ENCODE data around the gene ZDHHC6.
"Not testable (repeated sequence)": the region's sequence is repeated elsewhere in the genome, so short reads cannot be mapped to it uniquely, and the experiment has no call there.

ZDHHC6 gene, protein sequence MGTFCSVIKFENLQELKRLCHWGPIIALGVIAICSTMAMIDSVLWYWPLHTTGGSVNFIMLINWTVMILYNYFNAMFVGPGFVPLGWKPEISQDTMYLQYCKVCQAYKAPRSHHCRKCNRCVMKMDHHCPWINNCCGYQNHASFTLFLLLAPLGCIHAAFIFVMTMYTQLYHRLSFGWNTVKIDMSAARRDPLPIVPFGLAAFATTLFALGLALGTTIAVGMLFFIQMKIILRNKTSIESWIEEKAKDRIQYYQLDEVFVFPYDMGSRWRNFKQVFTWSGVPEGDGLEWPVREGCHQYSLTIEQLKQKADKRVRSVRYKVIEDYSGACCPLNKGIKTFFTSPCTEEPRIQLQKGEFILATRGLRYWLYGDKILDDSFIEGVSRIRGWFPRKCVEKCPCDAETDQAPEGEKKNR

DNA sequence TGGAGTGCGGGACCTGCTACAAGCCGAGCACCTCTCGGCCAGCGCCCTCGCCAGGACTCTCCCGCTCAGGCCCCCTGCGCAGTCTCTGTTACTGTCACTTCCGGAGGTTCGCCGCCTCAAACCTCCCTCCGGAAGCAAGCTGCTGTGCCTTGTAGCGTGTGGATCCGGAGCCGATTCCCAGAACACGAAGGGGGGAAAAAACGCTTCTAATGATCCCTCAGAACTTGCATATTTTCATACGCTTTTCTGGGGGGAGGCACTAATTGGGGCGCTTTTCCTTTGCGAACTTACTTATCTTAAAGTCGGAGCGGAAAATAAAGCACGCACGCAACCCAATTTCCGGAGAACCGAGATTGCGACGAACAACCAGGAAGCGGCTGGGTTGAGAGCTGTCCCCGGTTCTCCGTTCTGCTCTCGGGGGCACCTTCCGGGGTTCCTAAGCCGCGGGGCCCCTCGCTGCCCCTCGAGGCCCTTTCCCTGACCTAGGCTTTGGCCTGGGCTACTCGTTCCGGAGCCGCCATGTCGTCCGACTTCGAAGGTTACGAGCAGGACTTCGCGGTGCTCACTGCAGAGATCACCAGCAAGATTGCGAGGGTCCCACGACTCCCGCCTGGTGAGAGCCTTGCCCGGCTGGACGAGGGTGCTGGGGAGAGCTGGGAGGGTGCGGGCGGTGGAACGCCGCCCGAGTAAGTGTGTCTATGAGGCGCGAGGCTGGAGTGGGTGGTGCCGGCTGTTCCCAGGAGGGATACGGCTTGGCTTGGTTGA, at the start of gene ZDHHC6, which contains the start of gene VTI1A:
TSS of gene ZDHHC6 (minus strand) at position 60 of the 765 bp plus-strand sequence. CDS start 1,478 bp downstream, outside the sequence.
TSS of gene VTI1A (plus strand) at position 361 of the 765 bp plus-strand sequence. CDS start at position 520, 159 bp downstream.
- DNase-seq, result peak; percentile 85

- no peak for DNase-seq
These were observed 46.0 kb upstream of the ZDHHC6 start for GRCh38 chr10:112492736-112493135.

GRCh38 chr10:112491144-112491543, 44.4 kb upstream of the ZDHHC6 start:
- no peak for DNase-seq

DNA sequence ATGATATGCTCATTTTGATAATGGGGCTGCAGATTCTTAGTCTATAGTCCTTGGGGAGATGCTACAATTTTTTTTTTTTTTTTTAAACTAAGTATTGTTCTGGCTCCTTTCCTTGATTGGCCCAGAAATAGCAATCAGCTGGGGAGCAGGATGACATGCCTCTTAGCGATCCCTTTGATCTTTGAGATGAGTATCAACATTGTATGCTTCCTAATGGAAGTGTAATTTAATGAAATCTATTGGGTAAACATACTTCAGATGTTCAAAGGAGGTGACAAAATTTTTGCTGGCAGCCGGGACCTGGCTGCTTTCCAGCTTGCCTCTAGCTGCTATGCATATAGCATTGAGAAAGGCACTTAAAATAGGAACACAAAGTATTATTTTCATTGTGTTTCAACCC, 43.8 kb upstream of the ZDHHC6 start:
- DNase-seq, result peak; percentile 77

DNA sequence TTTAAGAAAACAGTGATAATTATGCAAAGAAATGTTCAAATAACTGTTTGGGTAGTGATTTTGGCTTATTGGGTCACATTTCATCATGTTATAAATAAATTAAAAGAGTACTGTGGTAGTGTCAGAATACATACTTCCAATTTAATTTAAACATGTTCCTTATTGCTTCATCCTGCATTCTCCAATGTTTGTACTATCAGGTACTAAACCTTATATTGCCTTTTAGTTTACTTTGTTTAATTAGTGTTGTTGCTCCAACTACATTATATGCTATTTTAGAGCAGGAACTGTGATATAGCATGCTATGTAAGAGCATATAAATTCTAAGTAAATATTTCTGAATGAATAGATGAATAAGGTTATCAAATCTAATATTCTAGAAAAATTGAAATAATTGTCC, 41.2 kb upstream of the ZDHHC6 start:
- DNase-seq, result no peak

- DNase-seq, result no peak
These were observed 37.7 kb upstream of the ZDHHC6 start for GRCh38 chr10:112484399-112484798.

DNA sequence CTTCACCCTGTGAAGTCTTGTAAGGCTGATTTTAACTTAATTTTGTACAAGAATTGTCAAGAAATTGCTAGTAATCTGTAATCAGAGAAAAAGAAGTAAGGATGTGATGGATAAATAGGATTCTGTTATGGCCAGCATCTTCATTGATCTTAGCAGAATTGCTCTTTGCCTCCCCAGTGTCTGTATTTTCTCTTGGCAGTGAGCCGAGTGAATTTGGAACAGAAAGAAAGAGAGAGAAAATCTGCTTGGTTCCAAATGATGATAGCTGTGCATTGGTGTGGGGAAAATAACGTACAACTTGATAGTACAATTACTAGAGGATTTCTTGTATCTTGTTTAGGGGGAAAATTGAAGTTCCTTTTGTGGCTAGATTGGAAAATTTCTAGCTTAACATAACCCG, 34.9 kb upstream of the ZDHHC6 start:
- DNase-seq, result no peak

DNA sequence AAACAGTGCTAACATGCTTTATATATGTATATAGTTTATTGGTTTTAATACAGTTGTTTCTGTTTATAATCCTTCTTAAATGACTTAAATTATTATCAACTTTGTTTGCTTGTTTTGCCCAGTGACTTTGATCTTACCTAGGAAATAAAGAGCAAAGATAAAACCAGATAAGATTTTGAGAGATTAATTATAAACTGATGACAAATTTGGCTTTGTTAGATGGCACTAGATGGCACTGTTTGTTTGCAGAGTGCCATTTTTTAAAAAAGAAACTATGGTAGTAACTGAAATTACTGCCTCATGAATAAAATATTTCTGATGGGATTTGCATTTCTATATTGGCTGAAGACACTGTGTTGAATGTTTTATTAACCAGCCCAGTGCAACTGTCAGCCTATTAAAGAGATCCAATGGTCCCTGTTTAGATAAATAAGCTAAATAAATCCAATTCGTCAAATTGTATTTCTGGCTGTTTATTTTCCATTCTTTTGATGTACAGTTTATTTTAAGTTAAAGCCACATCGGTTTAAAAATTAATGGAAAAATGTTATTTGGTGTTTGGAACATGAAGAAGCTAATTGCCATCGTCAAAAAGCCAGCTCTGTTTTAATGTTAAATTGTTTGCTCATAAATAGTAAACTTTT, 29.0 kb upstream of the ZDHHC6 start:
- DNase-seq, result no peak

DNA sequence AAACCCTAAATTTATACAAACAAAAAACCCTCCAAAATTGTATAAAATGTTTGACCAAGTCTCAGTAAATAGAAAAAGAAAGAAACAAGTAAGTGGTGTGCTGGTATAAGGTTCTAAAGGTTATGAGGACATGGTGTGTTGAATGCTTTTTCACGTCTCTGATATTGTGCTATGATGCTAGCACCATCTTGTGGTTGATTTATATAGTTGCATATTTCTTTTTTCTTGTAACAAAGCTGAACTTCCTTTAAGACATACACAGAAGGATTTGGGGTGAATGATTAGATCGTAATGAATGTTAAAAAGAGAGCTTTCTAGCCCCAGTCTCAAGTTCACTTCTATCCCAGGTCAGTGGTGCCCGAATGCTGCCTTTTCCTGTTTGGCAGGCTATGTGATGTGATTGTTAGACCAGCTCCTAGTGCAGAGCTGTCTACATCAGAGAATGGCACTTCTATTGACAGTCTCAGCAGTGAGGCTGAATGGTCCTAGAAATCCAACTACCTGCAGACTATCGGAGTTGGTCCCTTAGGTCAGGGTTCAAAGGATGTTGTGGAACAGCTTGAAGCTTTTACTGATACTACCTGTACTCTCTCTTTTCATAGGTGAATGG, 25.3 kb upstream of the ZDHHC6 start:
- peak; percentile 42 for DNase-seq

DNA sequence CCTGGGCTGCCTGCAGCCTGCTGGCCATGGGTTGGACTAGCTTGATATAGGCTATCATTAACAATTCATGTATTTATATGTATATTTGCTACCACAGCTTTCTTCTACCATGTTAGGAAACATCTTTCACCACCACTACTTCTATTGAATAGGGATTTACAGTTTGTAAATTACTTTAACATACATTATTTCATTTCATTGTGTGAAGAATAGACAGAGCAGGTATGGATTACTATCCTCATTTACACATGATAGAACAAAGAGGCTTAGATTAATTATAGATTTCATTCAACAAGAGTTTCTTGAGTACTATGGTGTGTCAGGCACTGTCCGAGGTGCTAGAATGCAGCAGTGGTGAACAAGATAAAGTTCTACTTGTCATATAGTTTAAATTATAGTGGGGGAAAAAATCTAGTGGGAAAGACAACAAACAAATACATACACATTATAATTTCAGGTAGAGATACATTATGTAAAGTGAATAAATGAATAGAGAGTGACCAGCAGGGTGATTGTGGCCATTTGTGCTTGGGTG, 20.9 kb upstream of the ZDHHC6 start:
- DNase-seq, result no peak

GRCh38 chr10:112466802-112467201, 20.1 kb upstream of the ZDHHC6 start:
- no peak for DNase-seq

DNA sequence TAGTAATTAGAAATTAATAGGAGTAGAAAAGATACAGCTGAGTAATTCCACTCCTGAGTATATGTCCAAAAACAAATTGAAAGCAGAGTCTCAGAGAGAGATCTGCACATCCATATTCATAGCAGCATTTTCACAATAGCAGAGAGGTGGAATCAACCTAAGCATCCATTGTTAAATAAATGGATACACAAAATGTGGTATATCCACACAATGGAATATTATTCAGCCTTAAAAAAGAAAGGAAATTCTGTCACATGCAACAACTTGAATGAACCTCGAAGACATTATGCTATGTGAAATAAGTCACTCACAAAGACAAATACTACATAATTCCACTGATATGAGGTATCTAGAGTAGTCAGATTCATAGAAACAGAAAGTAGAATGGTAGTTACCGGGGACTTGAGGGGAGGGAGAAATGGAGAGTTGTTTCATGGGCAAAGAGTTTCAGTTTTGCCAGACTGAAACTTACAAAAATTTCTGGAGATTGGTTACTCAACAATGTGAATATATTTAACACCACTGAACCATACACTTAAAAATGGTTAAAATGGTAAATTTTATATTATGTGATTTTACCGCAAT, 18.7 kb upstream of the ZDHHC6 start:
- DNase-seq, result no peak

- DNase-seq, result not testable (repeated sequence)
These were observed 17.4 kb upstream of the ZDHHC6 start for GRCh38 chr10:112464074-112464473.

- no peak for DNase-seq
These were observed 14.5 kb upstream of the ZDHHC6 start for GRCh38 chr10:112461029-112461887.

DNA sequence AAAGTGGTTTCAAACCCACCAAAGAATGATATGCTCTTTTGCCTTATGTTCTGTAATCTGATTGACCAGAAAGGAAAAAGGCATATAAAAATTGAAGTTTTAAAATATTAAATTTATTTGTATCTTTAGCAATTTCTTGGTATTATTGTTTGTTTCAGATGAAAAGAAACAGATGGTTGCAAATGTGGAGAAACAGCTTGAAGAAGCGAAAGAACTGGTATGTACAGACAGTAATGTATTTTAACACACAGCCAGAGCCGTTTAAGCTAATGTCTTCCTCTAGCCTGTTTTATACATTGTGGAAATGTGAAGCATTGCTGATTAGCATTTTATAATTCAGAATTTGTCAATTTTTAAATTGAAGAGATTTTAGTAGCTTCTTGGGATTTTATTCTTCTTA, 13.7 kb upstream of the ZDHHC6 start:
- DNase-seq, result no peak

GRCh38 chr10:112456533-112456932, 9.8 kb upstream of the ZDHHC6 start:
- no peak for DNase-seq

DNA sequence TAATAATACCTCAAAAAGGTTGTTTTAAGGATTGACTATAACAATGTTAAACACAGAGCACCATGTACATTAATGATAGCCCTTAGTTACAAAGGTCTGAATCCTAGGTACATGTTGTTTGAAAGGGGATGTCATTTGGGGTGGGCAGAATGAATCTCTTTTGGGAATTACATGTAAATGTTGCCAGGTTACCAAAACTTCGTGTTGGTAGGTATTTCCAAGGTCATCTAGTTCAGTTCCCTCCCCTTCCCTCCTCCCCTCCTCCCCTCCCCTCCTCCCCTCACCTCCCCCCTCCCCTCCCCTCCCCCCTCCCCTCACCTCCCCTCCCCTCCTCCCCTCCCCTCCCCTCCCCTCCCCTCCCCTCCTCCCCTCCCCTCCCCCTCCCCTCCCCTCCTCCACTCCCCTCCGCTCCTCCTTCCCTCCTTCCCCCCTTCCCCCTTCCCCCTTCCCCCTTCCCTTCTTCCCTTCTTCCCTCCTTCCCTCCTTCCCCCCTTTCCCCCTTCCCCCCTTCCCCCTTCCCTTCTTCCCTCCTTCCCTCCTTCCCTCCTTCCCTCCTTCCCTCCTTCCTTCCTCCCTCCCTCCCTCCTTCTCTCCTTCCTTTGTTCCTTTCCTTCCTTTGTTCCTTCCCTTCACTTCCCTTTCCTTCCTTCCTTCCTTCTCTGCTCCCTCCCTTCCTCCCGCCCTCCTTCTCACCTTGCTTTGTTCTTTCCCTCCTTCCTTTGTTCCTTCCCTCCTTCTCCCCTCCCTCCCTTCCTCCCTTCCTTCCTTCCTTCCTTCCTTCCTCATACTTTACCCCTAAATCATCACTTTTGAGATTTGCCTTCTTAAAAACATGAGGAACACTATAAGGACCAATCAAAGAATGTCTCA, 8.4 kb upstream of the ZDHHC6 start:
- no peak for DNase-seq

DNA sequence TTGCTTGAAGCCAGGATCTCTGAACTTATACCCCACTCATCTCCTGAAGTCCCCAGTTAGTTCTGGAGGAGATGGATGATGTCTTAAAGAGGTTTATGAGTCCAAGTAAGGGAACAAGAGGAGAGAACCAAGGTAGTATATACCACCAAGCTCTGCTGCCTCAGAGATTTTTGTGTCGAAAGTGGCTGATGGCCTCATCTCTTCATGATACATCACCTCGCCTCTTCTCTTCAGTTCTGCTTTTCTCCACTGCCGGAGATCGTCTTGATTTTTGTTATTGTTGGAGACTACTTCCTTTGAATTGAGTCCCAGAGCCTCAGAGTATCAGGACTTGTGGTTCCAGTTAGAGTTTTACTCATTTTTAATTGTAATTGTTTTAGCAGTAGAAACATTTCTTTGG, 2.2 kb upstream of the ZDHHC6 start:
- no peak for DNase-seq

DNA sequence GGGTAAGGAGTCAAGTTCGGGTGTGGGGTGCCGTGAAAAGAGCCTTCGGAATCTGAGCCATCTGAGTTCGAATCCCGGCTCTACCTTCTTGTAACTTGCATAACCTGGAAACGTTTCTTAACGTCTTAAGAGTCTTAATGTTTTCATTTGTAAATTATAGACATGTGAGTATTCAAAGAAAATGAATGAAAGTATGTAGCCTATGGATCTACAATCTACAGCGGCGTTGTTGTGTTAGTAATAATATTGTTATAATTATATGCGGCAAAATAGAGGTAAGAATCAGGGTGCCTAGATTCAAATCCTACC, 860 bp upstream of the ZDHHC6 start:
- DNase-seq, result no peak

GRCh38 chr10:112446055-112446854, 459 bp downstream of the ZDHHC6 start:
- DNase-seq, result no peak

Measured in NCI-H146 (cell line).